Measurements from ENCODE around the gene PRPSAP2. TPM values are rescaled to one million over a fixed set of nuclear protein-coding genes. Genes with fewer than 3 reads are reported as not detected.

The PRPSAP2 gene
- total and polyA plus RNA-seq, 2 of the 4 experiments (the other 2 are of a cell fraction) = 22.9 to 28.1 TPM

DNA sequence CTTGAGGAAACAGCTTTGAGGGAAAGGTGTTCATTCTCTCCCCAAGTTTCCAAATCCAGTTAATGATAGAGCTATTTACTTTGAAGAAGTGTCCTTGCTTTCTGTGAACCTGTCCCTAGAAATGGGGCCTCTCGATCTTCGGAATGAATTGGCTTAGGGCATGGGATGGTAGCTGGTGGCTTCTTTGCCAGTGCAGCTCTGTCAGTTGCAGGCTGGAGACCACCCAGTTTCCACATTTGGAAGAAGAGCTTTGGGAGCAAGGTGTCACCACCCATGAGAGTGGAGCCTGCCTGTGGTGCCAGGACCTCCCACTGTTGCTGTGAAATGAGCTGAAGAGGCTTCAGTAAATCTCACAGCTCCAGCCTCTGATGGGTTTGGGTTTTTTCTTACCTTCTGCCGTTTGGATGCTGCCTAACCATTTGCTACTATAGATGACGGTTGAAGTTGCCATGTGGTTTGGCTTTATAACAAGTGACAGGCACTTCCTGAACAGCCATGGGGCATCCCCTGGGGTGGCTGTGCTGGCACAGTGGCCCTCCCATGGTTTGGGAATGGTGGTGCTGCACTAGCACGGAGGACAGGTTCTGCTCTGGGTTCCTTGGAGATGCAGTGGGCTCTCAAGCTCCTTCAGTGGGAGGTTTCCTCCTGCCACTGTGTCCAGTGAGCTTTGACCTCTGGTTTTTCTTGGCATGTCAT is 74.6 kb downstream of the PRPSAP2 start:
- Histone ChIP-seq H2BK20ac (ENCODE audit: low read depth, low read length) (no peak overlapping the region), H3K4me1 (ENCODE audit: control insufficient read depth, insufficient read depth, low read length) (no peaks in the 10 kb centered on the region), H4K5ac (ENCODE audit: low read depth, low read length) (no peak overlapping the region), H3K4me2 (ENCODE audit: low read depth, low read length) (no peak overlapping the region), H2AK9ac (replicated peaks; ENCODE audit: low read depth, low read length, poor library complexity) (no peak overlapping the region), H3K23ac (ENCODE audit: low read depth, low read length) (no peak overlapping the region), H3K9me3 (ENCODE audit: control insufficient read depth, insufficient read depth, low read length) (no peaks in the 10 kb centered on the region), H3K9me1 (ENCODE audit: insufficient read depth, low read length) (no peaks in the 10 kb centered on the region), H3K4me3 (ENCODE audit: insufficient read depth, low read depth, low read length) (no peak overlapping the region), H3K4ac (ENCODE audit: low read depth, low read length) (no peak overlapping the region), H3K56ac (ENCODE audit: extremely low read depth, insufficient read depth, low read length) (no peak overlapping the region), H2AK5ac (ENCODE audit: low read depth, low read length) (no peak overlapping the region), H2AFZ (replicated peaks; ENCODE audit: low read length, poor library complexity) (no peak overlapping the region), H4K20me1 (ENCODE audit: insufficient read depth, low read length) (no peaks in the 10 kb centered on the region), H3K14ac (replicated peaks; ENCODE audit: low read depth, low read length) (no peak overlapping the region), H3K36me3 (ENCODE audit: control insufficient read depth, insufficient read depth, low read length) (peaks cover 14% of the 10 kb centered on the region), H3K27me3 (ENCODE audit: control insufficient read depth, insufficient read depth, low read length) (no peaks in the 10 kb centered on the region; the same call in 1 of the 2 replicates), H4K91ac (ENCODE audit: insufficient read depth, low read depth, low read length) (no peak overlapping the region), H4K8ac (ENCODE audit: low read depth in 2 of 2, low read length in 2 of 2) (no peak overlapping the region), H2BK120ac (ENCODE audit: low read depth, low read length) (no peak overlapping the region), H3K27ac (ENCODE audit: insufficient read depth, low read length) (no peak overlapping the region), H3K18ac (ENCODE audit: low read depth, low read length) (no peak overlapping the region), H2BK5ac (ENCODE audit: low read depth, low read length, poor library complexity, severe bottlenecking) (no peak overlapping the region), H3K79me1 (ENCODE audit: low read depth in 1 of 2, low read length in 2 of 2) (no peaks in the 10 kb centered on the region), H2BK15ac (ENCODE audit: low read depth, low read length) (no peak overlapping the region), H3K9ac (ENCODE audit: low read depth, low read length) (no peak overlapping the region)
- TF ChIP-seq POLR2A (IDR thresholded peaks at IDR 0.05; ENCODE audit: low read depth, low read length) (no peak), BHLHE40 (IDR thresholded peaks at IDR 0.05; ENCODE audit: low read depth, low read length) (no peak), CHD1 (IDR thresholded peaks at IDR 0.05; ENCODE audit: low read depth, low read length) (no peak), CEBPB (IDR thresholded peaks at IDR 0.05; ENCODE audit: low read depth, low read length) (no peak), FOS (IDR thresholded peaks at IDR 0.05; ENCODE audit: low read depth, low read length) (no peak), SMC3 (IDR thresholded peaks at IDR 0.05; ENCODE audit: low read depth, low read length) (no peak), MAFK (IDR thresholded peaks at IDR 0.05; ENCODE audit: low read depth, low read length) (no peak), MAZ (IDR thresholded peaks at IDR 0.05; ENCODE audit: borderline replicate concordance, low read depth, low read length) (no peak), MXI1 (IDR thresholded peaks at IDR 0.05; ENCODE audit: borderline replicate concordance, low read depth, low read length) (no peak), RFX5 (IDR thresholded peaks at IDR 0.05; ENCODE audit: low read depth, low read length) (no peak), NFE2L2 (IDR thresholded peaks at IDR 0.05; ENCODE audit: low read depth, low read length) (no peak)
- TF ChIP-seq, protein P1, sequence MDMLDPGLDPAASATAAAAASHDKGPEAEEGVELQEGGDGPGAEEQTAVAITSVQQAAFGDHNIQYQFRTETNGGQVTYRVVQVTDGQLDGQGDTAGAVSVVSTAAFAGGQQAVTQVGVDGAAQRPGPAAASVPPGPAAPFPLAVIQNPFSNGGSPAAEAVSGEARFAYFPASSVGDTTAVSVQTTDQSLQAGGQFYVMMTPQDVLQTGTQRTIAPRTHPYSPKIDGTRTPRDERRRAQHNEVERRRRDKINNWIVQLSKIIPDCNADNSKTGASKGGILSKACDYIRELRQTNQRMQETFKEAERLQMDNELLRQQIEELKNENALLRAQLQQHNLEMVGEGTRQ (IDR thresholded peaks at IDR 0.05; ENCODE audit: low read depth, low read length) = no peak
- TF ChIP-seq, protein P2, sequence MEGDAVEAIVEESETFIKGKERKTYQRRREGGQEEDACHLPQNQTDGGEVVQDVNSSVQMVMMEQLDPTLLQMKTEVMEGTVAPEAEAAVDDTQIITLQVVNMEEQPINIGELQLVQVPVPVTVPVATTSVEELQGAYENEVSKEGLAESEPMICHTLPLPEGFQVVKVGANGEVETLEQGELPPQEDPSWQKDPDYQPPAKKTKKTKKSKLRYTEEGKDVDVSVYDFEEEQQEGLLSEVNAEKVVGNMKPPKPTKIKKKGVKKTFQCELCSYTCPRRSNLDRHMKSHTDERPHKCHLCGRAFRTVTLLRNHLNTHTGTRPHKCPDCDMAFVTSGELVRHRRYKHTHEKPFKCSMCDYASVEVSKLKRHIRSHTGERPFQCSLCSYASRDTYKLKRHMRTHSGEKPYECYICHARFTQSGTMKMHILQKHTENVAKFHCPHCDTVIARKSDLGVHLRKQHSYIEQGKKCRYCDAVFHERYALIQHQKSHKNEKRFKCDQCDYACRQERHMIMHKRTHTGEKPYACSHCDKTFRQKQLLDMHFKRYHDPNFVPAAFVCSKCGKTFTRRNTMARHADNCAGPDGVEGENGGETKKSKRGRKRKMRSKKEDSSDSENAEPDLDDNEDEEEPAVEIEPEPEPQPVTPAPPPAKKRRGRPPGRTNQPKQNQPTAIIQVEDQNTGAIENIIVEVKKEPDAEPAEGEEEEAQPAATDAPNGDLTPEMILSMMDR (conservative IDR thresholded peaks at IDR 0.05; ENCODE audit: low read depth, low read length) = no peak
- TF ChIP-seq, protein P3, sequence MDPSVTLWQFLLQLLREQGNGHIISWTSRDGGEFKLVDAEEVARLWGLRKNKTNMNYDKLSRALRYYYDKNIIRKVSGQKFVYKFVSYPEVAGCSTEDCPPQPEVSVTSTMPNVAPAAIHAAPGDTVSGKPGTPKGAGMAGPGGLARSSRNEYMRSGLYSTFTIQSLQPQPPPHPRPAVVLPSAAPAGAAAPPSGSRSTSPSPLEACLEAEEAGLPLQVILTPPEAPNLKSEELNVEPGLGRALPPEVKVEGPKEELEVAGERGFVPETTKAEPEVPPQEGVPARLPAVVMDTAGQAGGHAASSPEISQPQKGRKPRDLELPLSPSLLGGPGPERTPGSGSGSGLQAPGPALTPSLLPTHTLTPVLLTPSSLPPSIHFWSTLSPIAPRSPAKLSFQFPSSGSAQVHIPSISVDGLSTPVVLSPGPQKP (IDR thresholded peaks at IDR 0.05; ENCODE audit: borderline replicate concordance, low read depth, low read length) = no peak
- no peak for ATAC-seq (ENCODE audit: low read depth)
- DNase-seq = no peak
- POLR2A ChIA-PET (ENCODE audit: unreplicated experiment) = no interaction called here
- dilution Hi-C loops (cut with HindIII; ENCODE audit: low sequenced_read_pairs, unreplicated experiment) = no loop called here
- CTCF ChIA-PET = no interaction called here
- 70% methylated on average over 2 of the region's 5 CpGs; no CpG with 5 or more reads in 1 of the 2 experiments for WGBS, 2 experiments (ENCODE audit: extremely low coverage in 2 of 2, insufficient read length in 1 of 2)
- BruUV-seq (replicated peaks) = no TSS peak
- in situ Hi-C loops (cut with MboI; ENCODE audit: low sequenced_read_pairs) = no loop called here
- intact Hi-C loops (cut with micrococcal nuclease) = no loop called here
